H1 (cell line): ENCODE measurements around the gene SLC25A21. TPM values are rescaled to one million over a fixed set of nuclear protein-coding genes. Genes with fewer than 3 reads are reported as not detected.

ENCODE experiments used
- CHD7 ChIP-seq: fragments of 300-600 bp; sonication (generic); IDR thresholded peaks from 2 replicates; pipeline ENCODE4 v1.7.1; 2012; ENCODE audit warnings: low read length, moderate library complexity, mild to moderate bottlenecking, inconsistent platforms; ENCODE audit not compliant: insufficient replicate concordance
- CTCF ChIP-seq, 3 experiments: IDR thresholded peaks; 1 replicate in 2 of 3; 2 replicates in 1 of 3; pipeline versions ENCODE4 v1.5.1 to v1.6.1; 2011; ENCODE audit warnings: low read length in 3 of 3, mild to moderate bottlenecking in 3 of 3, inconsistent platforms in 2 of 3, low read depth in 1 of 3, moderate library complexity in 1 of 3; ENCODE audit not compliant: insufficient read depth in 1 of 3; ENCODE audit errors: control extremely low read depth in 1 of 3
- GABPA ChIP-seq: IDR thresholded peaks from 2 replicates; pipeline ENCODE4 v1.6.1; 2011; ENCODE audit warnings: mild to moderate bottlenecking, low read length, moderate library complexity, borderline replicate concordance; ENCODE audit not compliant: insufficient read depth
- polyA plus RNA-seq, 7 experiments: library from polyadenylated mRNA; depleted of rRNA in 3 of 7; stranded (reverse) in 5 of 7; unstranded in 2 of 7; fragments of >200 nt in 5 of 7; fragments of 200-250 nt in 2 of 7; gene quantifications; 1 replicate in 5 of 7; 2 replicates in 1 of 7; 4 replicates in 1 of 7; pipeline versions ENCODE4 v1.2.1 to v1.2.3, GENCODE V29; 2011 to 2013; ENCODE audit warnings: missing spikeins in 2 of 7, mixed read lengths in 2 of 7
- total RNA-seq: library from RNA; stranded (reverse); fragmentation: NEBNext Ultra II Directional; extraction: Animal tissue kit (Norgen Biotek cat#: 25700); gene quantifications from 2 replicates; pipeline ENCODE4 v1.2.1, GENCODE V29; 2021

The SLC25A21 gene
- total and polyA plus RNA-seq, 2 of the 8 experiments (the other 6 are each of a cell fraction or from before 2014, with no cell fraction given), result 6.9 to 15.7 TPM

- TF ChIP-seq CHD7, result no peak
- TF ChIP-seq GABPA, result no peak
- no peak for TF ChIP-seq CTCF (IDR thresholded peaks at IDR 0.05; ENCODE audit: control extremely low read depth in 1 of 3, insufficient read depth in 1 of 3, low read depth in 1 of 3, low read length in 3 of 3)
Measured at GRCh38 chr14:36829547-36829946, 342.9 kb downstream of the SLC25A21 start (continued).
